Spleen (tissue), 7 donors: ENCODE data around the gene PTPN9.
A peak's percentile ranks its signal among the peaks of the same experiment; 100 is the strongest.

ENCODE experiments used
- CTCF ChIP-seq, 11 experiments: fragments of 200-600 bp in 7 of 11; fragments of 450-650 bp in 4 of 11; sonication (generic) in 4 of 11; IDR thresholded peaks in 8 of 11; conservative IDR thresholded peaks in 3 of 11; 1 replicate in 7 of 11; 2 replicates in 4 of 11; pipeline versions ENCODE4 v1.4.0 to v1.8.0; 2016 to 2021; ENCODE audit warnings: antibody characterized with exemption in 11 of 11, inconsistent platforms in 4 of 11, mild to moderate bottlenecking in 1 of 11
- POLR2A ChIP-seq, 3 donors: fragments of 450-650 bp; IDR thresholded peaks; one replicate each; pipeline ENCODE4 v1.5.1; 2017; ENCODE audit warnings: antibody characterized with exemption in 3 of 3, mild to moderate bottlenecking in 1 of 3
- POLR2AphosphoS5 ChIP-seq, 3 donors: sonication (generic); formaldehyde crosslinking; IDR thresholded peaks; one replicate each; pipeline ENCODE4 v1.5.1; 2017; ENCODE audit warnings: antibody characterized with exemption in 3 of 3
- donor health status: DM: no; HTN: no; CAD: no; lungs with moderate emphysema.
- donor health status: DM: no; HTN: no; CAD: no.
- donor health status: DM: no; HTN: no; CAD: no.

- TF ChIP-seq CTCF (IDR thresholded peaks at IDR 0.05 in 8 of 11, conservative IDR thresholded peaks at IDR 0.05 in 3 of 11) (peak in 6 of 11 experiments; percentile 17 to 48 (median 34)), POLR2AphosphoS5 (IDR thresholded peaks at IDR 0.05) (no peak), POLR2A (IDR thresholded peaks at IDR 0.05) (no peak)
Measured at GRCh38 chr15:75597667-75598341, 18.7 kb upstream of the PTPN9 start.
